Liver (tissue), 3 donors: ENCODE data around the gene GNB5.
A peak's percentile ranks its signal among the peaks of the same experiment; 100 is the strongest.

Experiments used
- CTCF ChIP-seq: fragments of 150-350 bp; IDR thresholded peaks from 2 replicates; pipeline ENCODE4 v1.5.1; 2017; ENCODE audit warnings: improper control_type of control experiment, low read depth, low read length; ENCODE audit not compliant: missing input control
- EGR1 ChIP-seq, 2 donors: IDR thresholded peaks; 2 replicates each; pipeline ENCODE4 v1.6.1; 2016 to 2018; ENCODE audit warnings: antibody characterized with exemption in 2 of 2, low read depth in 2 of 2
- RAD21 ChIP-seq, 2 donors: IDR thresholded peaks; 2 replicates each; pipeline ENCODE4 v1.6.1; 2016; ENCODE audit warnings: antibody characterized with exemption in 2 of 2, mild to moderate bottlenecking in 2 of 2
- REST ChIP-seq: IDR thresholded peaks from 2 replicates; pipeline ENCODE4 v1.6.1; 2016; ENCODE audit warnings: antibody characterized with exemption, mild to moderate bottlenecking
- SP1 ChIP-seq: IDR thresholded peaks from 2 replicates; pipeline ENCODE4 v1.6.1; 2018; ENCODE audit warnings: antibody characterized with exemption, mild to moderate bottlenecking
- TAF1 ChIP-seq: conservative IDR thresholded peaks from 2 replicates; pipeline ENCODE4 v1.6.1; 2016; ENCODE audit warnings: antibody characterized with exemption, mild to moderate bottlenecking
- YY1 ChIP-seq: IDR thresholded peaks from 2 replicates; pipeline ENCODE4 v1.6.1; 2016; ENCODE audit warnings: antibody characterized with exemption, mild to moderate bottlenecking
- donor health status: healthy.
- donor health status: healthy.

- TF ChIP-seq RAD21 (IDR thresholded peaks at IDR 0.05) (peak; percentile 88 to 91), TAF1 (no peak), CTCF (peak; percentile 75), REST (no peak), SP1 (no peak), YY1 (no peak), EGR1 (IDR thresholded peaks at IDR 0.05; ENCODE audit: low read depth in 2 of 2) (no peak)
These were observed 112.1 kb downstream of the GNB5 start for GRCh38 chr15:52078876-52079700.
